Colon (tissue), 2 donors: ENCODE results near the gene HEPACAM2.

Experiments used
- FAIRE-seq: peaks from 2 replicates; lab custom pipeline; 2012; peaks lifted over from hg19 to GRCh38; lab: Jason Lieb, UNC
- donor health status: control.
- donor health status: control.

The HEPACAM2 gene

DNA sequence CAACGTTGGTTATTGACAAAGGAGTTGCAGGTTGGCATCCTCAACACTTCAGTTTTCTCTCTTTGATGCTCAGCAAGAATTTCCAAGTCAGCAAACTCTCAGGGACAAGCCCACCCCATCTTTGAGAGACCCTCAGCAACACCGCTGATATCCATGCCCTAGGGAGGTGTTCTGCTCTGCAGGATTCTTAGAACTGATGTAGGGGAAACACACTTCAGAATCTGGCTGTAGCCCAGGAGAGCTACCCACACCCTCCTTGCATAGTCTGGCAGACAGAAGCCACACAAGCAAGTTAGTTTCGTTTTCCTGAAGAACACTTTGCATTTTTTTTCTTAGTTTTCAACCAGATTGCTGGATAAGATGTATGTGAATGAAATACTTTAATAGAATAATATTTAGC lies 78.9 kb downstream of the HEPACAM2 start:
- no peak for FAIRE-seq

DNA sequence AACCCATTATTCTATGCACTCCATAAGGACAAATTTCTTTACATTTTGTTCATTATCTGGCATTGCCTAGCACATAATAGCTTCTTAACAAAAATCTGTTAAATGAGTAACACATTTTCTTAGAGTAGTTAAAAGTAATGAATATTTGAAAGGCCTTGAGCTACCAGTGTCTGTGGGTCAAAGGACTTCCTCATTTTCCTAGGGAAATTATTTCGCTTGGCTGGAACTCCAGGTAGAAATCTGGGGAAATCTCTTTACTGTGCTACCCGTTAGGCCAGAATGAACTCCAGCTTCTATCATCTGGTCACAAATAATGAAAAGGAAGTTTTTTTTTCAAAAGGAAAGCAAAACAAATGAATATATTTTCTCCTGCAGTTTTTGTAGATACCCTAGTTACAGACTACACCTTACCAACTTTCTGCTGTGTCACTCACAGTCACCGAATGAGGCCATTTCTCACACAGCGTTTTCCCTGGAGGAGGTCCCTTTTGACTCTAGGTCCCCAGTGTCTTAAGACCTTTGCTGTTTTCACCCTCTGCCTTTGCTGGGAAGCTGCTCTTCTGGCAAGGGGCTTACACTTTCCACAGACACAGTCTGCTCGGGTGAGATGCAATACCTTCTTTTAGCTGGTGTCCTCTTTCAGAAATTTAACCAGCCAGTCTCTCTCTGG lies 79.7 kb downstream of the HEPACAM2 start:
- FAIRE-seq: no peak

GRCh38 chr7:93146036-93146435 lies 80.2 kb downstream of the HEPACAM2 start:
- FAIRE-seq: no peak

- no peak for FAIRE-seq
Observed at GRCh38 chr7:93145354-93145753, 80.9 kb downstream of the HEPACAM2 start.

GRCh38 chr7:93142127-93142526 lies 84.1 kb downstream of the HEPACAM2 start:
- FAIRE-seq: no peak

DNA sequence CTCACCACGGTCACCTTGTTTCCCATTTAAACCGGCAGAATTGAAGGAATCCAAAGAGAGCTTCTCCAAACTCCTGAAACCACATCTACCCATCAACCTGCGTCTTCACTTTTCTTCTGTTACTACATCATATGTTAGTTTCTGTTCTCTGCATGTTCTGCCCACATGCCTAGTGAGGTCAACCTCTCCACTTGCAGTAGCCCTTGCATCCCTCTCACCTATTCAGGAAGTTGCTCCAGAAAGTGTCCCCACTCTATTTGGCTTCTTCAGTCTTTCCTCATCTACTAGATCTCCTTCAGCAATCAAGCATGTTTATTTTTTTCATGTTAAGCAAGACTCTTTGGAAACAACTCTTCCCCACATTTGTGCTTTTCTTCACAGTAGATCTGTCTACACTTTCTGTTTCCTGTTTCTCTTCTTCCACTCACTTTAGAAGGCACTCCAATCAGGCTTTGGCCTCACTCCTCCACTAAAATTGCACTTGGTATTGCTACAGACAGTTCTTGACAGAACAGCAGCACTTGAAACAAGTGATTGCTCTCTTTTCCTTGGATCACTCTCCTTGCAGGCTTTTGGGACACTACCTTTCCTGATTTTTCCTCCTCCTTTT lies 85.6 kb downstream of the HEPACAM2 start:
- no peak for FAIRE-seq

DNA sequence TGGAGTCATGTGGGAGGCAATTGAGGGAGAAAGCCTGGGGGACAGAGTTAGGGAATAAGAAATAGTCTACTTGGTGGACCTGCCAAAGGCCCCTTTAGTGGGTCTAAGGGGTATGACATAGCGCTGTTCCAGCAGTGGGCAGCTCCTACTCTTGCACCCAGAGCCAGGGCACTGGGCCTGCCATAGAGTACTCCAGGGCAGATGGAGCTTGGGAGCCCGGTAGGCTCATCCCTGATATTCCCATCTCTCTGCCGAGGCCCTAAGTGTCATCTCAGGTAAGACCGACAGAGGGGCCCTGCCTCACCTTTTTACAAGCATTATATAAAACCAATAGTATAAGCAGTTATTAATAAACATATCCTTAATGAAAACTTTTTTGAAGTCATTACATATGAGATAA lies 87.7 kb downstream of the HEPACAM2 start:
- FAIRE-seq: no peak
